WTC11 (cell line): ENCODE results near the gene TBX4. TPM values are rescaled to one million over a fixed set of nuclear protein-coding genes. Genes with fewer than 3 reads are reported as not detected.

Experiments
- ATAC-seq: fragments of 200-7000 bp; cut with Tn5 transposase; 2 replicates; pipeline ENCODE4 v1.10.0; 2021; ENCODE audit warnings: mild to moderate bottlenecking, moderate library complexity
- CTCF ChIA-PET: fragments of 300-600 bp; sonication (Branson Sonifier 250); formaldehyde crosslinking; loops from one replicate; lab custom pipeline; 2021; ENCODE audit warnings: antibody characterized with exemption; lab: Charles Lee
- POLR2A ChIA-PET: fragments of 350-600 bp; sonication (Branson Sonifier 250); formaldehyde crosslinking; loops from one replicate; lab custom pipeline; 2021; ENCODE audit warnings: antibody characterized with exemption; lab: Charles Lee
- DNase-seq: peaks from one replicate; pipeline ENCODE4 v3.0.0; 2021; ENCODE audit warnings: low spot score
- H3K27ac Mint-ChIP-seq: 2 replicates; pipeline ENCODE4 v1.8.0; 2021; ENCODE audit warnings: mixed read lengths
- H3K27me3 Mint-ChIP-seq: 2 replicates; pipeline ENCODE4 v1.8.0; 2021; ENCODE audit warnings: low read depth, mild to moderate bottlenecking, moderate library complexity, mixed read lengths
- H3K36me3 Mint-ChIP-seq: 2 replicates; pipeline ENCODE4 v1.8.0; 2021; ENCODE audit warnings: mixed read lengths
- H3K4me1 Mint-ChIP-seq: 2 replicates; pipeline ENCODE4 v1.8.0; 2022; ENCODE audit warnings: mixed read lengths
- H3K4me3 Mint-ChIP-seq: 2 replicates; pipeline ENCODE4 v1.8.0; 2021; ENCODE audit warnings: mild to moderate bottlenecking, moderate library complexity, mixed read lengths
- H3K9me3 Mint-ChIP-seq: 2 replicates; pipeline ENCODE4 v1.8.0; 2021; ENCODE audit warnings: mixed read lengths
- EMX1 ChIP-seq: fragments of 250-450 bp; sonication (Bioruptor Pico); IDR thresholded peaks from 2 replicates; pipeline ENCODE4 v1.8.0; 2021; ENCODE audit warnings: mild to moderate bottlenecking
- HMGA2 ChIP-seq: fragments of 250-450 bp; sonication (Bioruptor Pico); IDR thresholded peaks from 2 replicates; pipeline ENCODE4 v1.4.0; 2021; ENCODE audit warnings: mild to moderate bottlenecking, moderate library complexity
- NFE2L1 ChIP-seq: sonication (generic); formaldehyde crosslinking; IDR thresholded peaks from 2 replicates; pipeline ENCODE4 v1.8.1; 2023; ENCODE audit warnings: missing genetic modification reagents
- NR1H2 ChIP-seq: sonication (generic); formaldehyde crosslinking; IDR thresholded peaks from 2 replicates; pipeline ENCODE4 v1.9.0; 2021; ENCODE audit warnings: mild to moderate bottlenecking, moderate library complexity, missing genetic modification reagents
- NR2C2 ChIP-seq: sonication (generic); formaldehyde crosslinking; IDR thresholded peaks from 2 replicates; pipeline ENCODE4 v1.8.0; 2022; ENCODE audit warnings: mild to moderate bottlenecking, missing genetic modification reagents
- SOX15 ChIP-seq: fragments of 250-450 bp; sonication (Bioruptor Pico); IDR thresholded peaks from 2 replicates; pipeline ENCODE4 v1.9.0; 2021; ENCODE audit warnings: mild to moderate bottlenecking
- TCF7 ChIP-seq: sonication (generic); formaldehyde crosslinking; IDR thresholded peaks from 2 replicates; pipeline ENCODE4 v1.8.0; 2022; ENCODE audit warnings: mild to moderate bottlenecking, low read depth, missing genetic modification reagents, moderate library complexity
- ZNF138 ChIP-seq: sonication (generic); formaldehyde crosslinking; conservative IDR thresholded peaks from 2 replicates; pipeline ENCODE4 v1.8.1; 2022; ENCODE audit warnings: mild to moderate bottlenecking, moderate library complexity, missing genetic modification reagents
- ZNF671 ChIP-seq: fragments of 250-450 bp; sonication (Bioruptor Pico); IDR thresholded peaks from 2 replicates; pipeline ENCODE4 v1.8.0; 2021; ENCODE audit warnings: mild to moderate bottlenecking
- total RNA-seq: library from RNA; stranded (reverse); gene quantifications from 3 replicates; pipeline ENCODE4 v1.2.3, GENCODE V29; 2021
- TF ChIP-seq, protein P1 (sequence below): fragments of 250-450 bp; sonication (Bioruptor Pico); IDR thresholded peaks from 2 replicates; pipeline ENCODE4 v1.9.0; 2021; ENCODE audit warnings: moderate library complexity, mild to moderate bottlenecking, inconsistent platforms, borderline replicate concordance
- TF ChIP-seq, protein P2 (sequence below): sonication (generic); formaldehyde crosslinking; IDR thresholded peaks from 2 replicates; pipeline ENCODE4 v1.8.1; 2022; ENCODE audit warnings: low read depth, mild to moderate bottlenecking, moderate library complexity, missing genetic modification reagents, borderline replicate concordance
- TF ChIP-seq, protein P3 (sequence below): fragments of 250-450 bp; sonication (Bioruptor Pico); conservative IDR thresholded peaks from 2 replicates; pipeline ENCODE4 v1.9.0; 2021; ENCODE audit warnings: mild to moderate bottlenecking
- TF ChIP-seq, protein P4 (sequence below): sonication (generic); formaldehyde crosslinking; conservative IDR thresholded peaks from 2 replicates; pipeline ENCODE4 v1.8.1; 2022; ENCODE audit warnings: mild to moderate bottlenecking, missing genetic modification reagents
- TF ChIP-seq, protein P5 (sequence below): fragments of 250-450 bp; sonication (Bioruptor Pico); IDR thresholded peaks from 2 replicates; pipeline ENCODE4 v1.9.0; 2021; ENCODE audit warnings: mild to moderate bottlenecking, borderline replicate concordance

Gene TBX4
- total RNA-seq, 1 experiment from 2014 or later = not detected

DNA sequence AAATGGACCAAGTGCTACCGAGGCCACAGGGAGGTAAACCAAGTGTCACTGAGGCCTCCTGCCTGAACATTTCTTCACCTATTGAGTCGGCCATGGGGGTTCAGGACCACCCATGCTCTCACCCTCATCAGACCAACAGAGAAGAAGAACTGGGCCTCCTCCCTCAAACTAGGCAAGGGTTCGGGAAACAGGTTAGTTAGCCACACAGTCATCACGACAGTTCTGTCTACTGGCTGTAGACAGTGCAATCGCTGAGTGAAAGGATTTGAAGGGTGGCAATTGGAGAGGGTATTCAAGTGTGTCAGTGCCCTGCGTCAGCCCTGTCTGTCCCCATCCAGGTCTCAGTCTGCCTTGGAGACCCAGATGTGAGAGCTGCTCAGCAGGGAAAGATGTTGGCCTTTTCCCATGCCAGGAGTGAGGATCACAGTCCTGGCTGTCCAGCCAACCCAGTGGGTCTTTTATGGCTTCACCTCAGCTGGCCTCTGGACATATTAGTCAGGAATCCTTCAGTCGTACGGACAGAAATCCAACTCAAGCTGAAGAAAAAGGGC is 32.7 kb upstream of the TBX4 start:
- Mint-ChIP-seq H3K36me3 (no peaks in the 10 kb centered on the region), H3K4me3 (no peak overlapping the region), H3K4me1 (peaks cover 5% of the 10 kb centered on the region), H3K27me3 (peaks cover 53% of the 10 kb centered on the region), H3K9me3 (no peaks in the 10 kb centered on the region), H3K27ac (no peak overlapping the region)
- ATAC-seq (no peak), DNase-seq (no peak)
- ChIA-PET CTCF (interaction anchor here (1.0 to 2.0 kb wide), 3 partner anchors 44 to 690 kb away, joined by 3 to 5 read pairs (median 5); no protein-coding TSS in a partner anchor), POLR2A (no interaction called here)
- TF ChIP-seq, protein P1, sequence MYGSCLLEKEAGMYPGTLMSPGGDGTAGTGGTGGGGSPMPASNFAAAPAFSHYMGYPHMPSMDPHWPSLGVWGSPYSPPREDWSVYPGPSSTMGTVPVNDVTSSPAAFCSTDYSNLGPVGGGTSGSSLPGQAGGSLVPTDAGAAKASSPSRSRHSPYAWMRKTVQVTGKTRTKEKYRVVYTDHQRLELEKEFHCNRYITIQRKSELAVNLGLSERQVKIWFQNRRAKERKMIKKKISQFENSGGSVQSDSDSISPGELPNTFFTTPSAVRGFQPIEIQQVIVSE (CRISPR knock-in tag) = no peak
- TF ChIP-seq, protein P2, sequence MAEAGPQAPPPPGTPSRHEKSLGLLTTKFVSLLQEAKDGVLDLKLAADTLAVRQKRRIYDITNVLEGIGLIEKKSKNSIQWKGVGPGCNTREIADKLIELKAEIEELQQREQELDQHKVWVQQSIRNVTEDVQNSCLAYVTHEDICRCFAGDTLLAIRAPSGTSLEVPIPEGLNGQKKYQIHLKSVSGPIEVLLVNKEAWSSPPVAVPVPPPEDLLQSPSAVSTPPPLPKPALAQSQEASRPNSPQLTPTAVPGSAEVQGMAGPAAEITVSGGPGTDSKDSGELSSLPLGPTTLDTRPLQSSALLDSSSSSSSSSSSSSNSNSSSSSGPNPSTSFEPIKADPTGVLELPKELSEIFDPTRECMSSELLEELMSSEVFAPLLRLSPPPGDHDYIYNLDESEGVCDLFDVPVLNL (CRISPR knock-in tag) = no peak
- TF ChIP-seq, protein P3, sequence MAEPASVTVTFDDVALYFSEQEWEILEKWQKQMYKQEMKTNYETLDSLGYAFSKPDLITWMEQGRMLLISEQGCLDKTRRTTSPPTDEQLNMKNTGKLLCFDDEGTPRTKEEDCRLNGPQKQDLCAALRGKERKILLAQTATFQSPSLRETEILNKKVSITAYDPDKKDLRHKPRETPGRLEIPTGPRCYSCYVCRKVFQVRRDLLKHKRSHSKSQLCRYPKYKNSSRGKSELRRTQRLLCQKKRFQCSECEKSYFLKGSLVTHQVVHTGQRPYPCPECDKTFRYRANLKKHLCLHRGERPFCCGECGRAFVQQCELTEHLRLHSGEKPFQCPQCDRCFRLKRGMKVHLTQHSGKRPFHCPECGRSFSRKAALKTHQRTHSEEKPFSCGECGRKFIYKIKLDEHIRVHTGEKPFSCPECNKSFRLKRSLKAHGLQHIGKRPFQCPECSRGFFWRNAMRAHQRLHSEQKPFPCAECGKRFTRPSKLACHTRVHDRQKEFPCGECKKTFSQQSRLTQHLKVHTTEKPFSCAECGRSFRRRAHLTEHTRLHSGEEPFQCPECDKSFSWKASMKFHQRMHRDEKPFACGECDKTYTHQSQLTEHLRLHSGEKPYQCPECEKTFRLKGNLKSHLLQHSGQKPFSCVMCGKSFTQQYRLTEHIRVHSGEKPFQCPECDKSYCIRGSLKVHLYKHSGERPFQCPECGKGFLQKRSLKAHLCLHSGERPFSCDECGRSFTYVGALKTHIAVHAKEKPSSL (CRISPR knock-in tag) = no peak
- TF ChIP-seq TCF7 (CRISPR knock-in tag) (no peak), HMGA2 (CRISPR knock-in tag) (no peak), ZNF138 (CRISPR knock-in tag) (no peak), ZNF671 (CRISPR knock-in tag) (no peak), NFE2L1 (no peak), EMX1 (no peak)
- TF ChIP-seq, protein P4, sequence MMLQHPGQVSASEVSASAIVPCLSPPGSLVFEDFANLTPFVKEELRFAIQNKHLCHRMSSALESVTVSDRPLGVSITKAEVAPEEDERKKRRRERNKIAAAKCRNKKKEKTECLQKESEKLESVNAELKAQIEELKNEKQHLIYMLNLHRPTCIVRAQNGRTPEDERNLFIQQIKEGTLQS (CRISPR knock-in tag) = no peak
- TF ChIP-seq, protein P5, sequence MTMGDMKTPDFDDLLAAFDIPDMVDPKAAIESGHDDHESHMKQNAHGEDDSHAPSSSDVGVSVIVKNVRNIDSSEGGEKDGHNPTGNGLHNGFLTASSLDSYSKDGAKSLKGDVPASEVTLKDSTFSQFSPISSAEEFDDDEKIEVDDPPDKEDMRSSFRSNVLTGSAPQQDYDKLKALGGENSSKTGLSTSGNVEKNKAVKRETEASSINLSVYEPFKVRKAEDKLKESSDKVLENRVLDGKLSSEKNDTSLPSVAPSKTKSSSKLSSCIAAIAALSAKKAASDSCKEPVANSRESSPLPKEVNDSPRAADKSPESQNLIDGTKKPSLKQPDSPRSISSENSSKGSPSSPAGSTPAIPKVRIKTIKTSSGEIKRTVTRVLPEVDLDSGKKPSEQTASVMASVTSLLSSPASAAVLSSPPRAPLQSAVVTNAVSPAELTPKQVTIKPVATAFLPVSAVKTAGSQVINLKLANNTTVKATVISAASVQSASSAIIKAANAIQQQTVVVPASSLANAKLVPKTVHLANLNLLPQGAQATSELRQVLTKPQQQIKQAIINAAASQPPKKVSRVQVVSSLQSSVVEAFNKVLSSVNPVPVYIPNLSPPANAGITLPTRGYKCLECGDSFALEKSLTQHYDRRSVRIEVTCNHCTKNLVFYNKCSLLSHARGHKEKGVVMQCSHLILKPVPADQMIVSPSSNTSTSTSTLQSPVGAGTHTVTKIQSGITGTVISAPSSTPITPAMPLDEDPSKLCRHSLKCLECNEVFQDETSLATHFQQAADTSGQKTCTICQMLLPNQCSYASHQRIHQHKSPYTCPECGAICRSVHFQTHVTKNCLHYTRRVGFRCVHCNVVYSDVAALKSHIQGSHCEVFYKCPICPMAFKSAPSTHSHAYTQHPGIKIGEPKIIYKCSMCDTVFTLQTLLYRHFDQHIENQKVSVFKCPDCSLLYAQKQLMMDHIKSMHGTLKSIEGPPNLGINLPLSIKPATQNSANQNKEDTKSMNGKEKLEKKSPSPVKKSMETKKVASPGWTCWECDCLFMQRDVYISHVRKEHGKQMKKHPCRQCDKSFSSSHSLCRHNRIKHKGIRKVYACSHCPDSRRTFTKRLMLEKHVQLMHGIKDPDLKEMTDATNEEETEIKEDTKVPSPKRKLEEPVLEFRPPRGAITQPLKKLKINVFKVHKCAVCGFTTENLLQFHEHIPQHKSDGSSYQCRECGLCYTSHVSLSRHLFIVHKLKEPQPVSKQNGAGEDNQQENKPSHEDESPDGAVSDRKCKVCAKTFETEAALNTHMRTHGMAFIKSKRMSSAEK (CRISPR knock-in tag) = no peak

DNA sequence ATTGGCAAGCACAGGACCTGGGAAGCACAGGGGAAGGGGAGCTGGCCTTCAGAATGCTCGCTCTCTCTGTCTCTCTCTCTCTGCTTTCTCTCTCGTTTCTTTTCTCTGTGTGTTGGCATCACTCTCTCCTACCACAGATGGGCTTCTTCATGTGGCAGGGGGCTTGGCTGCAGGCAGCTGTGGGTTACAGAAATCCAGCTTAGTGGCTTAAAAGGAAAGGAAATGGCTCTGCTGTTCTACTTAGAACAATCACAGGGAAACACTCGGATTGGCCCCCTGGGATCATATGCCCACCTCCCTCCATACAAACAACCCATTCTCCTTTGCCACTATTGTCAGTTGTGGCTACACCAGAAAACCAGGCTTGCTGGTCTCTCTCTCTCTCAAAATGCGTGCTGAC is 32.2 kb upstream of the TBX4 start:
- ChIA-PET POLR2A (no interaction called here), CTCF (interaction anchor here (0.9 to 2.0 kb wide), 5 partner anchors 44 to 689 kb away, joined by 3 to 5 read pairs (median 4); no protein-coding TSS in a partner anchor)
- no peak for ATAC-seq

More for the DNA sequence above, 32.2 kb upstream of the TBX4 start:
- no peak overlapping the region for H3K4me3 Mint-ChIP-seq
- DNase-seq = no peak
- H3K4me1 Mint-ChIP-seq = peaks cover 5% of the 10 kb centered on the region
- no peaks in the 10 kb centered on the region for H3K36me3 Mint-ChIP-seq
- H3K27ac Mint-ChIP-seq = no peak overlapping the region
- no peak for TF ChIP-seq SOX15 (CRISPR knock-in tag)
- no peak for TF ChIP-seq NR2C2 (CRISPR knock-in tag)
- no peak for TF ChIP-seq NR1H2 (CRISPR knock-in tag)
- H3K27me3 Mint-ChIP-seq = peaks cover 48% of the 10 kb centered on the region
- no peaks in the 10 kb centered on the region for H3K9me3 Mint-ChIP-seq
